Measurements from ENCODE around the gene FRY.

The FRY gene

GRCh38 chr13:32297206-32297605 lies 265.6 kb downstream of the FRY start:
- H3K27me3 Mint-ChIP-seq: peaks cover 14% of the 10 kb centered on the region
- CTCF ChIA-PET: no interaction called here

GRCh38 chr13:32298695-32299094 lies 267.1 kb downstream of the FRY start:
- Mint-ChIP-seq H3K36me3 (no peaks in the 10 kb centered on the region), H3K27ac (no peak overlapping the region), H3K27me3 (peaks cover 14% of the 10 kb centered on the region), H3K9me3 (no peaks in the 10 kb centered on the region), H3K4me3 (no peak overlapping the region), H3K4me1 (peaks cover 11% of the 10 kb centered on the region)
- DNase-seq: no peak
- CTCF ChIA-PET: no interaction called here

More at GRCh38 chr13:32297206-32297605, 265.6 kb downstream of the FRY start:
- peaks cover 11% of the 10 kb centered on the region for H3K4me1 Mint-ChIP-seq
- H3K4me3 Mint-ChIP-seq: no peak overlapping the region
- H3K36me3 Mint-ChIP-seq: no peaks in the 10 kb centered on the region
- no peak for DNase-seq
- H3K27ac Mint-ChIP-seq: no peak overlapping the region
- H3K9me3 Mint-ChIP-seq: no peaks in the 10 kb centered on the region

GRCh38 chr13:32299893-32300292 lies 268.3 kb downstream of the FRY start:
- Mint-ChIP-seq H3K27me3 (peaks cover 14% of the 10 kb centered on the region), H3K4me1 (peaks cover 11% of the 10 kb centered on the region), H3K4me3 (no peak overlapping the region), H3K9me3 (no peaks in the 10 kb centered on the region), H3K27ac (no peak overlapping the region), H3K36me3 (no peaks in the 10 kb centered on the region)
- DNase-seq: no peak
- CTCF ChIA-PET: interaction anchor here (1.4 kb wide), 1 partner anchor 55 kb away, joined by 3 read pairs; no protein-coding TSS in a partner anchor

GRCh38 chr13:32300406-32300805 lies 268.8 kb downstream of the FRY start:
- DNase-seq: no peak
- peaks cover 14% of the 10 kb centered on the region for H3K27me3 Mint-ChIP-seq
- CTCF ChIA-PET: interaction anchor here (1.4 kb wide), 1 partner anchor 56 kb away, joined by 3 read pairs; no protein-coding TSS in a partner anchor

GRCh38 chr13:32300920-32301319 lies 269.3 kb downstream of the FRY start:
- DNase-seq: no peak
- Mint-ChIP-seq H3K9me3 (no peaks in the 10 kb centered on the region), H3K27ac (no peak overlapping the region), H3K27me3 (peaks cover 14% of the 10 kb centered on the region), H3K36me3 (no peaks in the 10 kb centered on the region), H3K4me3 (no peak overlapping the region), H3K4me1 (peaks cover 11% of the 10 kb centered on the region)
- CTCF ChIA-PET: interaction anchor here (1.4 kb wide), 1 partner anchor 56 kb away, joined by 3 read pairs; no protein-coding TSS in a partner anchor

More at GRCh38 chr13:32300406-32300805, 268.8 kb downstream of the FRY start:
- Mint-ChIP-seq H3K9me3 (no peaks in the 10 kb centered on the region), H3K36me3 (no peaks in the 10 kb centered on the region), H3K4me3 (no peak overlapping the region), H3K4me1 (peaks cover 11% of the 10 kb centered on the region), H3K27ac (no peak overlapping the region)

GRCh38 chr13:32302461-32302860 lies 270.9 kb downstream of the FRY start:
- CTCF ChIA-PET: no interaction called here
- DNase-seq: no peak

GRCh38 chr13:32305646-32306045 lies 274.1 kb downstream of the FRY start:
- CTCF ChIA-PET: interaction anchor here (1.2 to 2.5 kb wide), 2 partner anchors 10 to 58 kb away, joined by 3 to 8 read pairs; partner anchors contain the start of genes BRCA2 and ZAR1L
- Mint-ChIP-seq H3K4me1 (peaks cover 16% of the 10 kb centered on the region), H3K36me3 (no peaks in the 10 kb centered on the region), H3K27me3 (no peaks in the 10 kb centered on the region), H3K4me3 (no peak overlapping the region), H3K9me3 (peaks cover 2% of the 10 kb centered on the region), H3K27ac (no peak overlapping the region)
- no peak for DNase-seq

More at GRCh38 chr13:32302461-32302860, 270.9 kb downstream of the FRY start:
- no peaks in the 10 kb centered on the region for H3K36me3 Mint-ChIP-seq
- peaks cover 14% of the 10 kb centered on the region for H3K27me3 Mint-ChIP-seq
- no peak overlapping the region for H3K27ac Mint-ChIP-seq
- H3K9me3 Mint-ChIP-seq: no peaks in the 10 kb centered on the region
- H3K4me1 Mint-ChIP-seq: peaks cover 3% of the 10 kb centered on the region
- no peak overlapping the region for H3K4me3 Mint-ChIP-seq

- no peak for DNase-seq
- H3K27me3 Mint-ChIP-seq: no peaks in the 10 kb centered on the region
- H3K4me3 Mint-ChIP-seq: no peak overlapping the region
- H3K9me3 Mint-ChIP-seq: peaks cover 2% of the 10 kb centered on the region
- CTCF ChIA-PET: interaction anchor here (1.0 to 2.4 kb wide), 6 partner anchors 10 to 400 kb away, joined by 3 to 13 read pairs (median 6); no protein-coding TSS in a partner anchor
- no peak overlapping the region for H3K27ac Mint-ChIP-seq
- H3K36me3 Mint-ChIP-seq: no peaks in the 10 kb centered on the region
- H3K4me1 Mint-ChIP-seq: peaks cover 24% of the 10 kb centered on the region
Measured at GRCh38 chr13:32309312-32310133, 277.9 kb downstream of the FRY start.

- peaks cover 1% of the 10 kb centered on the region for H3K36me3 Mint-ChIP-seq
- CTCF ChIA-PET: no interaction called here
- peak; percentile 32 for DNase-seq
- no peak overlapping the region for H3K4me3 Mint-ChIP-seq
- no peak overlapping the region for H3K27ac Mint-ChIP-seq
- peaks cover 2% of the 10 kb centered on the region for H3K9me3 Mint-ChIP-seq
- H3K27me3 Mint-ChIP-seq: no peaks in the 10 kb centered on the region
- H3K4me1 Mint-ChIP-seq: peaks cover 29% of the 10 kb centered on the region
Measured at GRCh38 chr13:32310134-32310706, 278.6 kb downstream of the FRY start.

- Mint-ChIP-seq H3K9me3 (peaks cover 2% of the 10 kb centered on the region), H3K36me3 (peaks cover 1% of the 10 kb centered on the region), H3K27me3 (peaks cover 4% of the 10 kb centered on the region), H3K4me3 (no peak overlapping the region), H3K4me1 (peaks cover 33% of the 10 kb centered on the region), H3K27ac (no peak overlapping the region)
- CTCF ChIA-PET: interaction anchor here (0.8 to 0.9 kb wide), 2 partner anchors 42 to 402 kb away, joined by 3 read pairs; no protein-coding TSS in a partner anchor
- DNase-seq: no peak
Measured at GRCh38 chr13:32311188-32311897, 279.8 kb downstream of the FRY start.

- H3K27ac Mint-ChIP-seq: peak overlapping the region; percentile 99
- DNase-seq: peak; percentile 65
- CTCF ChIA-PET: interaction anchor here (0.6 to 1.9 kb wide), 6 partner anchors 9 to 404 kb away, joined by 3 to 8 read pairs (median 4); no protein-coding TSS in a partner anchor
Measured at GRCh38 chr13:32314271-32315237, 283.0 kb downstream of the FRY start.

GRCh38 chr13:32315238-32316027 lies 283.9 kb downstream of the FRY start, which contains the start of the genes BRCA2 and ZAR1L:
Gene BRCA2, plus strand, starts transcription at chr13:32315508. Its CDS starts 953 bp downstream, at chr13:32316461.
Gene ZAR1L, minus strand, starts transcription at chr13:32315363. Its CDS starts 3,438 bp downstream, at chr13:32311925.
- CTCF ChIA-PET: interaction anchor here (0.6 to 1.9 kb wide), 8 partner anchors 10 to 405 kb away, joined by 3 to 8 read pairs (median 3); partner anchors contain the start of gene N4BP2L1
- Mint-ChIP-seq H3K27me3 (peaks cover 4% of the 10 kb centered on the region), H3K4me3 (peak within 1 kb of the TSS; percentile 92), H3K9me3 (no peaks in the 10 kb centered on the region), H3K36me3 (peaks cover 18% of the 10 kb centered on the region), H3K27ac (peak within 1 kb of the TSS; percentile 99), H3K4me1 (peaks cover 45% of the 10 kb centered on the region)
- DNase-seq: peak; percentile 93

More at GRCh38 chr13:32314271-32315237, 283.0 kb downstream of the FRY start:
- Mint-ChIP-seq H3K4me1 (peaks cover 47% of the 10 kb centered on the region), H3K4me3 (peak overlapping the region; percentile 92), H3K27me3 (peaks cover 4% of the 10 kb centered on the region), H3K36me3 (peaks cover 11% of the 10 kb centered on the region), H3K9me3 (no peaks in the 10 kb centered on the region)

All from activated naive CD4-positive, alpha-beta T cell treated with anti-CD3 and anti-CD28 coated beads, Interleukin-2, amount 10 ng/mL, durations not matched to agents 7 days and 5 days (primary cell).